ENCODE data around the gene KIF17.

- TF ChIP-seq POLR2A (IDR thresholded peaks at IDR 0.05), result no peak
- no peak for TF ChIP-seq CTCF (IDR thresholded peaks at IDR 0.05)
Measured at GRCh38 chr1:20691872-20692271, 25.9 kb downstream of the KIF17 start.
